ENCODE data around the gene SEMA3C.

SEMA3C gene

GRCh38 chr7:80884511-80885195, 34.2 kb downstream of the SEMA3C start:
- no peak for DNase-seq

- DNase-seq: no peak
These were observed 35.5 kb downstream of the SEMA3C start for GRCh38 chr7:80883154-80884025.

- DNase-seq: no peak
These were observed 36.5 kb downstream of the SEMA3C start for GRCh38 chr7:80882213-80882801.

GRCh38 chr7:80881351-80881900, 37.4 kb downstream of the SEMA3C start:
- no peak for DNase-seq

GRCh38 chr7:80879849-80880248, 39.0 kb downstream of the SEMA3C start:
- no peak for DNase-seq

GRCh38 chr7:80876894-80877414, 41.9 kb downstream of the SEMA3C start:
- DNase-seq: no peak

GRCh38 chr7:80875537-80876120, 43.2 kb downstream of the SEMA3C start:
- no peak for DNase-seq

GRCh38 chr7:80873140-80873539, 45.7 kb downstream of the SEMA3C start:
- no peak for DNase-seq

GRCh38 chr7:80871228-80871627, 47.6 kb downstream of the SEMA3C start:
- no peak for DNase-seq

- no peak for DNase-seq
These were observed 48.0 kb downstream of the SEMA3C start for GRCh38 chr7:80870813-80871212.

- DNase-seq: no peak
These were observed 48.8 kb downstream of the SEMA3C start for GRCh38 chr7:80869821-80870751.

- no peak for DNase-seq
These were observed 49.6 kb downstream of the SEMA3C start for GRCh38 chr7:80869106-80869784.

- DNase-seq: no peak
These were observed 50.3 kb downstream of the SEMA3C start for GRCh38 chr7:80868566-80868965.

GRCh38 chr7:80860554-80860953, 58.3 kb downstream of the SEMA3C start:
- no peak for DNase-seq

GRCh38 chr7:80859272-80859970, 59.4 kb downstream of the SEMA3C start:
- peak; percentile 33 for DNase-seq

- DNase-seq: no peak
These were observed 60.5 kb downstream of the SEMA3C start for GRCh38 chr7:80858141-80858903.

GRCh38 chr7:80856769-80857168, 62.1 kb downstream of the SEMA3C start:
- no peak for DNase-seq

- no peak for DNase-seq
These were observed 66.9 kb downstream of the SEMA3C start for GRCh38 chr7:80851896-80852476.

GRCh38 chr7:80848841-80849240, 70.0 kb downstream of the SEMA3C start:
- no peak for DNase-seq

All from left hindlimb (tissue), 1 donor.